Prostate gland (tissue), 2 donors: ENCODE results near the gene C3orf70.

Experiments used
- CTCF ChIP-seq, 4 experiments: fragments of 200-600 bp in 2 of 4; fragments of 450-650 bp in 2 of 4; sonication (generic) in 2 of 4; IDR thresholded peaks; 1 replicate in 3 of 4; 2 replicates in 1 of 4; pipeline ENCODE4 v1.5.1; 2016 to 2019; ENCODE audit warnings: antibody characterized with exemption in 4 of 4, mild to moderate bottlenecking in 2 of 4, moderate library complexity in 2 of 4
- POLR2A ChIP-seq: fragments of 450-650 bp; IDR thresholded peaks from one replicate; pipeline ENCODE4 v1.6.1; 2016; ENCODE audit warnings: antibody characterized with exemption, mild to moderate bottlenecking
- POLR2AphosphoS5 ChIP-seq: sonication (generic); formaldehyde crosslinking; IDR thresholded peaks from one replicate; pipeline ENCODE4 v1.6.1; 2017; ENCODE audit warnings: antibody characterized with exemption

GRCh38 chr3:185079625-185080024 lies 73.2 kb downstream of the C3orf70 start:
- TF ChIP-seq CTCF (IDR thresholded peaks at IDR 0.05) (no peak), POLR2A (no peak), POLR2AphosphoS5 (no peak)
